Stomach (tissue), 9 donors: Measurements from ENCODE around the gene RPL10A. TPM values are rescaled to one million over a fixed set of nuclear protein-coding genes. Genes with fewer than 3 reads are reported as not detected.

Experiments
- DNase-seq, 2 donors: peaks; one replicate each; pipeline versions ENCODE4 v3.0.0 to v3.0.0-alpha.2; 2013 to 2019
- H3K27ac ChIP-seq, 5 donors: fragments of 200-600 bp in 4 of 5; sonication (generic) in 4 of 5; one replicate each; pipeline ENCODE4 v1.5.1; 2013 to 2019; ENCODE audit warnings: mild to moderate bottlenecking in 1 of 5, moderate library complexity in 1 of 5
- H3K27me3 ChIP-seq, 3 donors: fragments of 200-600 bp; sonication (generic); one replicate each; pipeline ENCODE4 v1.5.1; 2017 to 2019; ENCODE audit warnings: mixed run types in 1 of 3
- H3K36me3 ChIP-seq, 4 donors: fragments of 200-600 bp; sonication (generic); 1 replicate in 3 of 4; 2 replicates in 1 of 4; pipeline ENCODE4 v1.5.1; 2016 to 2019
- H3K4me1 ChIP-seq, 4 donors: fragments of 200-600 bp; sonication (generic); one replicate each; pipeline ENCODE4 v1.5.1; 2016 to 2019
- H3K4me3 ChIP-seq, 4 donors: fragments of 200-600 bp; sonication (generic) in 3 of 4; one replicate each; pipeline ENCODE4 v1.5.1; 2016 to 2019; ENCODE audit warnings: mild to moderate bottlenecking in 1 of 4
- H3K9me3 ChIP-seq, 4 donors: fragments of 200-600 bp; sonication (generic); one replicate each; pipeline ENCODE4 v1.5.1; 2016 to 2019
- CTCF ChIP-seq, 7 experiments: fragments of 450-650 bp in 4 of 7; fragments of 200-600 bp in 3 of 7; sonication (generic) in 3 of 7; IDR thresholded peaks; one replicate each; pipeline ENCODE4 v1.5.1; 2016 to 2019; ENCODE audit warnings: antibody characterized with exemption in 7 of 7, control low read depth in 2 of 7, mild to moderate bottlenecking in 1 of 7
- EP300 ChIP-seq: sonication (generic); formaldehyde crosslinking; IDR thresholded peaks from one replicate; pipeline ENCODE4 v1.6.1; 2017; ENCODE audit warnings: antibody characterized with exemption
- POLR2A ChIP-seq, 4 donors: fragments of 450-650 bp; IDR thresholded peaks; one replicate each; pipeline ENCODE4 v1.6.1; 2016; ENCODE audit warnings: antibody characterized with exemption in 4 of 4, control low read depth in 2 of 4, mild to moderate bottlenecking in 1 of 4, moderate library complexity in 1 of 4
- POLR2AphosphoS5 ChIP-seq, 3 donors: sonication (generic); formaldehyde crosslinking; IDR thresholded peaks; one replicate each; pipeline ENCODE4 v1.6.1; 2016; ENCODE audit warnings: antibody characterized with exemption in 3 of 3
- whole genome bisulfite sequencing, 5 donors: extraction: QIAGEN DNeasy Blood & Tissue Kit in 3 of 5; methylation state at CpG; one replicate each; pipeline versions ENCODE4 v1.1.5 to v1.1.7; 2013 to 2018; 5-methylcytosine and 5-hydroxymethylcytosine counted together
- intact Hi-C: fragments of 100-400 bp; cut with DNase I; formaldehyde crosslinking; loops from one replicate; pipeline ENCODE4 v1.15.1; 2023; ENCODE audit warnings: low total_unique reads
- polyA plus RNA-seq, 3 donors: library from polyadenylated mRNA; stranded (reverse); fragments of 200-250 nt; gene quantifications; one replicate each; pipeline ENCODE4 v1.2.3, GENCODE V29; 2013
- total RNA-seq, 5 donors: library from RNA; depleted of rRNA; stranded (reverse); fragments of >200 nt; gene quantifications; one replicate each; pipeline versions ENCODE4 v1.1.0 to v1.2.3, GENCODE V29; 2014 to 2016
- donor health status: healthy with polysubstance abuse.
- donor health status: Bipolar disorder and iron deficiency.
- donor health status: healthy.

The RPL10A gene
- total and polyA plus RNA-seq, 8 donors = 584 to 2,710 (median 1,962) TPM

GRCh38 chr6:35469751-35470662 is 1.8 kb downstream of the RPL10A start:
- Histone ChIP-seq H3K27ac (peak overlapping the region in 4 of 5 donors; percentile 91 to 95 (median 92)), H3K4me1 (peaks cover 20 to 54% (median 39%) of the 10 kb centered on the region in 4 donors), H3K27me3 (no peaks in the 10 kb centered on the region), H3K36me3 (peaks cover 31 to 65% (median 57%) of the 10 kb centered on the region in 4 donors), H3K9me3 (no peaks in the 10 kb centered on the region), H3K4me3 (peak overlapping the region; percentile 77 to 92 (median 87))
- WGBS, 5 donors = 24 to 33% (median 29%) methylated on average over 17 to 18 of the region's 18 CpGs
- intact Hi-C loops = no loop called here
- DNase-seq = peak; percentile 39 to 55
- TF ChIP-seq POLR2A (IDR thresholded peaks at IDR 0.05) (no peak), EP300 (no peak), POLR2AphosphoS5 (IDR thresholded peaks at IDR 0.05) (peak in 1 of 3 donors; percentile 42), CTCF (IDR thresholded peaks at IDR 0.05) (no peak)

DNA sequence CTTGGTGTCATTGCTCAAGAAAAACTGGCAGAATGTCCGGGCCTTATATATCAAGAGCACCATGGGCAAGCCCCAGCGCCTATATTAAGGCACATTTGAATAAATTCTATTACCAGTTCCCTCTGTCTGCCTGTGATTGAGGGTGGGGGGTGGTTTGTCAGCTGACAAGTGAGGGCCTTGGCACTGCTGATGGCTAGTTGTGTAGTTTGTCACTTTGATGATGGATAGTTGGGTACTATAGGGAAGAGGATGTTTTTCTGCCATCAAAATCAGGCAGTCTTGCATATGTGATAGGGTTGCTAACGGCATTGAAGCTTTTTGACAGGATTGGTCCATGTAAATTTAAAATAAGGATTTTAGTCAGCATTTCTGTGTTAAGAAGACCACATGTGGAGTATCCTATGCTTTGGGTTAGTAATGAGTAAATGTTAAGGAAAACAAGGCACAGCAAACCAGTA is 2.5 kb downstream of the RPL10A start:
- intact Hi-C loops = no loop called here

GRCh38 chr6:35471836-35472345 is 3.7 kb downstream of the RPL10A start:
- peak overlapping the region in 2 of 4 donors; percentile 19 to 83 for H3K4me3 ChIP-seq
- H3K27ac ChIP-seq = peak overlapping the region; percentile 10 to 95 (median 91)
- no peaks in the 10 kb centered on the region for H3K27me3 ChIP-seq
- intact Hi-C loops = no loop called here
- peaks cover 36 to 76% (median 72%) of the 10 kb centered on the region in 4 donors for H3K36me3 ChIP-seq
- no peak for DNase-seq
- TF ChIP-seq CTCF (IDR thresholded peaks at IDR 0.05) (no peak), POLR2A (IDR thresholded peaks at IDR 0.05) (no peak), EP300 (no peak), POLR2AphosphoS5 (IDR thresholded peaks at IDR 0.05) (no peak)
- WGBS, 5 donors = 48 to 59% (median 54%) methylated on average over 8 of the region's 8 CpGs
- H3K4me1 ChIP-seq = peaks cover 20 to 54% (median 39%) of the 10 kb centered on the region in 4 donors
- H3K9me3 ChIP-seq = no peaks in the 10 kb centered on the region

More for the DNA sequence above, 2.5 kb downstream of the RPL10A start:
- peaks cover 20 to 54% (median 39%) of the 10 kb centered on the region in 4 donors for H3K4me1 ChIP-seq
- no peak for TF ChIP-seq POLR2A (IDR thresholded peaks at IDR 0.05)
- no peak for TF ChIP-seq EP300
- TF ChIP-seq POLR2AphosphoS5 (IDR thresholded peaks at IDR 0.05) = no peak
- TF ChIP-seq CTCF (IDR thresholded peaks at IDR 0.05) = no peak
- WGBS, 5 donors = 43 to 59% (median 57%) methylated on average over 3 of the region's 3 CpGs
- H3K27me3 ChIP-seq = no peaks in the 10 kb centered on the region
- H3K27ac ChIP-seq = peak overlapping the region in 4 of 5 donors; percentile 91 to 95 (median 92)
- peaks cover 36 to 72% (median 64%) of the 10 kb centered on the region in 4 donors for H3K36me3 ChIP-seq
- no peaks in the 10 kb centered on the region for H3K9me3 ChIP-seq
- peak overlapping the region in 2 of 4 donors; percentile 83 to 92 for H3K4me3 ChIP-seq
- no peak for DNase-seq

DNA sequence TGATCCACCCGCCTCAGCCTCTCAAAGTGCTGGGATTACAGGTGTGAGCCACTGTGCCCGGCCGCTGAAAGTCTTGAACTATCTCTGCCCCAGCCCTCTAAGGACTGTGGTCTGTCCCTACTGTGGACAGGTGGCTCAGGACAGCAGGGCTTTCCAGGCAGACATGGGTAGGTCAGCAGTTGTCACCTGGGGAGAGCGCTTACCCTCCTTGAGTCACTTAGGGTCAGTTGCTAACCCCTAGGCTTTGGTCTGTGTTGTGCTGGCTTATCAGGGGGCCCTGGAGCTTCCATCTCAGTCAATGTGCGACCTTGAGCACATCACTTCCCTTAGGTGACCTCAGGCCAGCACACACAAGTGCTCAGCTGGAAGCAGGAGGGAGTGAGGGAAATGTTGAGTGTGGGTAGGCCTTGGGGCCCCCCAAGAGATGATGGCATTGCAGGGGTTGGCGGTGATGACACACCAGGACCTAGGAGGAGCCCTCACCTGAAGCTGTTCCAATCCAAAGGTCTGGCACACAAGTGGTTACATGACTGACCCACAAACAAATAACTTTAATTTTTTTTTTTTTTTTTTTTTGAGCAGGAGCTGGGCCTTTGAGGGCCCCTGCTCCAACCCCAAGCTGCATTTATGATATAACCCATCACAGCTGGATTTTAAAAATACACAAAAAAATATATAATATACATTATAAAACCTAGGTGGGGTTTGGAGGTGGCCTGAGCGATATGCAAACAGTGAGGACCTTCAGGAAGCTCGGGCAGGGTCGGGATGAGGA is 5.1 kb downstream of the RPL10A start:
- Histone ChIP-seq H3K27ac (peak overlapping the region in 1 of 5 donors; percentile 29), H3K9me3 (no peaks in the 10 kb centered on the region), H3K4me1 (peaks cover 20 to 46% (median 33%) of the 10 kb centered on the region in 4 donors), H3K27me3 (no peaks in the 10 kb centered on the region), H3K4me3 (no peak overlapping the region), H3K36me3 (peaks cover 36 to 89% (median 86%) of the 10 kb centered on the region in 4 donors)
- WGBS, 5 donors = 67 to 81% (median 80%) methylated on average over 8 to 9 of the region's 9 CpGs
- no peak for DNase-seq
- TF ChIP-seq POLR2A (IDR thresholded peaks at IDR 0.05) (no peak), POLR2AphosphoS5 (IDR thresholded peaks at IDR 0.05) (no peak), EP300 (no peak), CTCF (IDR thresholded peaks at IDR 0.05) (no peak)
- intact Hi-C loops = no loop called here
